SIG-M5 treated with dmso at 0.1 percent for 504 hours (cell line): ENCODE data around the gene ACTR1B.
"Not testable (repeated sequence)": the region's sequence is repeated elsewhere in the genome, so short reads cannot be mapped to it uniquely, and the experiment has no call there.

Experiments used
- DNase-seq: peaks from one replicate; lab custom pipeline; 2025; ENCODE audit not compliant: unreplicated experiment; lab: John Stamatoyannopoulos, UW

Gene ACTR1B

DNA sequence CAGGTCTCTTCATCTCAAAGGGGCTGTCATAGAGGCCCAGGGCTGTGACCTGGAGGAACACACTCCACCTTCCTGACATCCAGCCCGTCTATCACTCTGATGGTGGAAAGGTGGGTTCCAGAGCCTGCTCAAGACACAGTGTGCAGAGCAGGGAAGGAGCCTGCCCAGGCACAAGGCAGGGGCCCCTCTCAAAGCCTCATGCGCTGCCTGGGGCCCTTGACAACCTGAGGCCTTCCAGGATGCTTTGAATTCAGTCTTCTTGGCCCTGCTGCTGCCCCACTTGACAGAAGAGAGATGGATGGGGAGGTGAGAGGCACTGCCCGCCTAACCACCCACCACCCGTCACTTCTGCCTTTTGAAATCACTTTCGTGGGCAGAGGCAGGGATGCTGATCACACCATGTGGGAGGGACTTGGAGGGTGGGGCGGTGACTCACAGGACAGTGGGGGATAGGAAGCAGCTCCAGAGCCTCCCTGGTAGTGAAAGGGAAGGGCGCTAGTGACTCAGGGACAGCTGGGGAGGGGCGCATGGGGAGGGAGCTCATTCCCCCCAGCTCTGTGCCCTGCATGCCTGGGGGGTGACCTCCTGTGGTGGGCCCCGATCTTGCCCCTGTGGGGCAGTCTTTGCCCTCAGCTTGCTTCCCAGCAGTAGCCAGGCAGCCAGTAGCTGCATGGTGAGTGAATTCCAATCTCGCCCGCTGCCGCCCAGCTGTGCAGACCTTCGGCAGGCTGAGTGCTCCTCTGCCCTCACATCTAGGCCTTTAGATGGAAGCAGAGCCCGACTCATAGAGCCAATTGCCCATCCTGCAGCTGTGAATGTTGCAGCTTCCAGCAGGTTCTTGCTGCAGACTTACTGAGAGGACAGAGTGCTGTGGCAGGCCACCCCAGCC is 44.7 kb downstream of the ACTR1B start:
- not testable (repeated sequence) for DNase-seq

DNA sequence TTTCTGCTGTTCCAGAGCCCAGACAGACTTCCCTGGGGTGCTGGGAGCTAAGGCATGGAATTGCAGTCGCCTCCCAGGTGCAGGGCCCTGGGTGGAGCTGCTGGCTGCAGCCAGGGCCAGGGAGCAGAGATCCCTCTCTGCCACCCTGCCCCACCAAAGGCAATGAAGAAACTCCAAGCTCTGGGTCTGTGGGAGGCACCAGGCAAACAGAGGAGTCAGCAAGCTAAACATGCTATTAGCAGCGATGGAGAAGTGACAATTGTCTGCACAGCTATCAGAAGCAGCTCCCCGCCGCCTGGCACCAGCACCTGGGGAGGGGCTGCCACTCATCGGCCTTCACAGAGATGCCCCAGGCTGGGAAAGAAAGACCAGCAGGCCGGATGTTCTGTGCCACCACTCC is 45.9 kb downstream of the ACTR1B start:
- no peak for DNase-seq

DNA sequence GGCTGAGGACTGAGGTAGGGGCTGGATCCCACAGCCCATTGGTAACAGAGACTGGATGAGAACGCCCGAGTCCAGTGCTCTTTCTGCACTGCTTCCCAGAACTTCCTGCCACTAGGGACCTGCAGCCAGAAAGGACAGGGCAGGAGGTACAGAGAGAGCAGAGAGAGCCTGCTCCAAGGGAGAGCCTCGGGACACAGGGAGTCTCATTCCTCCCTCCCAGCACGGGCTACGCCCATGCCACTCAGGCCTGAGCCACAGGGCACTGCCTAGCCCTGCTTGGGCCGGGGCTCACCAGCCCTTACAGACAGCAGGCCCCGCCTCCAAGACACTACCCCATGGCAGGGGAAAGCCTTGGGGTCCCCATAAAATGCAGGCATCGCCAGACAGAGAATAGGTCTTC is 48.1 kb downstream of the ACTR1B start:
- DNase-seq = not testable (repeated sequence)

DNA sequence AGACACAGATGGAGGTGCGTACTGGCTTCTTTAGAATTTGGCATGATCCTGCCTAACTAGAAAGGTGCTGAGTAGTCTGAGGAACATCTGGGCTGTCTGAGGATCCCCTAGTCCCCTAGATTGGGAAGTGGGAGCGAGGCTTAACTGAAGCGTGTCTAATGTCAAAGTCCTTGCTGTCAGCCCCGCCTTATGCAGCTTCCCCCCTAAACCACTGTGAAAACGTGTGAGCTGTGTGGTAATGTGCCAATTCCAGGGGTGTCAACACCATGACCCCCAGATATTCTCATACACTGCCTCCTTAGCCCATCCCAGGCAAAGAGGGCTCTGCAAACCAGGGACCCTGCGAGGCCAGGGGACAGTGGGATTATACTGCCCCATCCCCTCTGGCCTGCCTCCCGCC is 51.9 kb downstream of the ACTR1B start:
- not testable (repeated sequence) for DNase-seq

DNA sequence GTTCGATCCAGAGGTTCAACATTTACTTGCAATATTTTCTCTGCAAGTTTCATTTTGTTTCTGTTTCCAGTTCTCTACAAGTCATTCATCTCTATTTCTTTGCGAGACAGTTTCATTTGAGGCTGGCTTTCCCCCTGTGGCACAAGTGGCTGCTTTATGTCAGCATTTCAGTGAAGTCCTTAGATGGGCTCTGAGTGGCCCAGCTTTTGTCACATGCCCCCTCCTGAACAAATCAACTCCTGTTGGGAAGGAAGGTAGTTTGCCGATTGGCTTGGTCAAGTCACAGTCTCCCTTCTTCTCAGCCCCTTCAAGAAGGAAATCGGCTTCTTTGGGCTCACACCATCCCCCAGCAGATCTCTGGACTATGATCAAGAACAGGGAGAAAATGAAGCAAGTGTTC is 55.1 kb downstream of the ACTR1B start:
- DNase-seq = not testable (repeated sequence)
